ENCODE data around the gene COX10. TPM values are rescaled to one million over a fixed set of nuclear protein-coding genes. Genes with fewer than 3 reads are reported as not detected.
"Not testable (repeated sequence)": the region's sequence is repeated elsewhere in the genome, so short reads cannot be mapped to it uniquely, and the experiment has no call there.

COX10 gene
- total RNA-seq, 1 donor from 2014 or later = 29.7 TPM

DNA sequence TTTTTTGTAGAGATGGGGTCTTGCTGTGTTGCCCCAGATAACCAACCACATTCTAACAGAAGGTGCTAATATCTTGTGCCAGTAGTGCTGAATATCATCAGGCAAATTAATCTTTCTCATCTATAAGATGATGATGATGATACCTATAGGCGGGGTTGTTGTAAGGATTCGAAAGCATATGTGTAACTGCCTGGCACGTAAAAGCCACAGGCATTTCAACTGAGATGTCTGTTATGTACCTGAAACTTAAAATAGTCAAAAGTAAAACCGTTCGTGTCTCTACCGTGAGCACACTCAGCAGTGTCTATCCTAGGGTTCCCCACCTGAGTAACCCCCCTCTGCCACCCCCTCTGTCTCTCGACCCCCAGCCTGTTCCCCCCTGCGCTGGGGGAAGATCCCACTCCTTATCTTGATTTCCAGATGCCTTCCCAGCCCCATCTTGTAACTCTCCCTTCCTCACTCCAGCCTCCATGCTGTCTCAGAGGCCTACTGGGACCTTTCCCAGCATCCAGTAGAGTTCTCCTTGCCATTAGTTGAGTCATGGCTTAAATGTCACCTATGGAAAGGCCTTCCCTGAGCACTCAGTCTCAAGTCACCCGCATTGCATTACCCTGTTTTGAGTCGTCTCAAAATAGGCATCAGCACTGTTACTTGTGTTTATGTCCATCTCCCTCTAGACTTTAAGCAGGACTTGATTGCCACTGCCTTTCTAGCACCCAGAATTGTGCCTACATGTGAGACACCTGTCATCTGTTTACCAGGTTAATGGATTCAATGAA, 133.3 kb downstream of the COX10 start:
- intact Hi-C loops (cut with micrococcal nuclease) = loop anchor here (5.0 kb wide), 1 partner anchor 605 kb away; no protein-coding TSS in a partner anchor

DNA sequence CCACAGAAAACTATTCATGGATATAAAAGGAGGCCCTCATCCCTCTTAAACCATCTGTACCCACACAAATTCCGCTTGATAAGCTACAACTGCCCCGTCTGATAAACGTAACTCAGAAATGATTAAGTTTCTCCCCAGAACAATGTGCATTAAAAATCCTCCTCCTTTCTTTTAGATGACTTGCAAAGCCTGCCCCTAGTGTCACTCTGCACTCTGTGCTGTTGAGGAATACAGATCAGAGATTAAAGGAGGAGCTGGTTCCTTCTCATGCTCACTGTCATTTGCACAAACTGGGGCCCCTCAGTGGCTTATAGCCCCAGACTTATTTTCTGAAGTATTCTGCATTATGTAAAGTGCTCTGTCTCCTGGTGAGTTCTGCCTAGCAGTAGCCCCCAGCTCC, 134.1 kb downstream of the COX10 start:
- intact Hi-C loops (cut with micrococcal nuclease) = loop anchor here (5.0 kb wide), 1 partner anchor 606 kb away; no protein-coding TSS in a partner anchor

DNA sequence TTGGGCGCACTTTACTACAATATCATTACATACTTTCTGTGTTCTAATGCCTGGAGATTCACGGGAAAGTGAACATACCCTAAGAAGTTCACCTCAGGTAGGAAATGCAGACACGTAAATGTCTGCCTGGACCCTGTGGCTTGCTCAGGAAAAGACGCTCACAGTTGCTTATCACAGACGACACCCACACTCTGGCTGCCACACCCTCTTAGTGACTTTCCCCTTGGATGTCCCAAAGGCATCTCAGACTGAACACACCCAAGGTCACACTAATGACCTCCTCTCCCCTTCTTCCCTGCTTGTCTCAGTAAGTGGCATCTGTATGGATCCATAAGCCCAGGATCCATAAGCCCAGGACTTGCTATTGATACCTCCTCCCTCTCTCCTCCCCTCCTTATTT, 134.8 kb downstream of the COX10 start:
- intact Hi-C loops (cut with micrococcal nuclease) = loop anchor here (5.0 kb wide), 1 partner anchor 607 kb away; no protein-coding TSS in a partner anchor

DNA sequence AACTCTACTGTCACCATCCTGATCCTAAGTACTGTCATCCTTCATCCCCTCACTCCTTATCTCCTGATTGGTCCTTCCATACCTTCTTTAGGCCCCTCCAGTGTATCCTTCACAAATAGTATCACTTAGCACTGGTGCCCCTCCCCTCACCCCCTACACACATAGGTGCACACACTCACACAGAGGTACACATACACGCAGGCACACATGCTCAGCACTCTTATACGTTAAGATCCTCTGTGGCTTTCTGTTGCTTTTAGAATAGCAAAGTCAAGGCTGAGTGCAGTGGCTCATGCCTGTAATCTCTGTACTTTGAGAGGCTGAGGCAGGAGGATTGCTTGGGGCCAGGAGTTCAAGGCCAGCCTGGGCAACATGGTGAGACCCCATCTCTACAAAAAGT, 135.2 kb downstream of the COX10 start:
- intact Hi-C loops (cut with micrococcal nuclease) = loop anchor here (5.0 kb wide), 1 partner anchor 607 kb away; no protein-coding TSS in a partner anchor

DNA sequence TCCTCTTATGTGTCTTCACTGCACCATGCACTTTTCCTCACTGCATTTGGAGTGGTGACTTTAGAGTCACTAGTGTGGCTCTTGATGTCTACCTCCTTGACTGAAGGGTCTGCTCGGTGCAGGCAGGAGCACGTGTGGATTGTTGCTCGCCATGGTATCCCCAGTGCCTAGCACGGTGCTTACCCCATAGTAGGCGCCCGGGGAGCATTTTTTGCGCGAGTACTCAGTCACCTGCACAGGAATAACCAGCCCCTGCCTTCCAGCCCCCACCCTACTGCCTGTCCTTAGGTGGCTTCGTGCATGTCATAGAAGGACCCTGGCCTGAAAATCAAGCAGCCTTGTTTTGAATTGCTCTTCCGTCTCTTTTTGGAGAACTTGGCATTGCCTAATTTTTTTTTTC, 136.1 kb downstream of the COX10 start:
- intact Hi-C loops (cut with micrococcal nuclease) = no loop called here

DNA sequence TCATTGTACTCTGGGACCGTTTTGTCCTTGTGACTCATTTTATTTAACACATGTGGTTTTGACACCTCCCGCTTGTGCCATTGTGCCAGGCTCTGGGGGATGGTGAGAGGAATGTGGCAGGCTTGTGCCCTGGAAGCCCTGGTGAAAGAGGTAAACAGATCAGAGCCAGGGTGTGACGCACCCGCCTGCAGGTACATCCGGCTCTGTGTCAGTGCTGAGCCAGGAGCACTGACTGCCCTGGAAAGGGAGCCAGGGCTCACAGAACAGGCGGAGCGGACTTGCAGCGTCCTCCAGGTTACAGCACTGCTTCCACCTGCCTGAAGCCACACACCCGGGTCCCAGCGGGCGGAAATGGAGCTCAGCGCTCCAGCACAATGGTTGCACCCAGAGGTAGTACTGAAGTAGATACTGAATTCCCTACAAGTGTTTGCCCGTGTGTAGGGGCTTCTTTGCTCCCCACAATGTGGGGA, 136.7 kb downstream of the COX10 start:
- intact Hi-C loops (cut with micrococcal nuclease) = no loop called here

DNA sequence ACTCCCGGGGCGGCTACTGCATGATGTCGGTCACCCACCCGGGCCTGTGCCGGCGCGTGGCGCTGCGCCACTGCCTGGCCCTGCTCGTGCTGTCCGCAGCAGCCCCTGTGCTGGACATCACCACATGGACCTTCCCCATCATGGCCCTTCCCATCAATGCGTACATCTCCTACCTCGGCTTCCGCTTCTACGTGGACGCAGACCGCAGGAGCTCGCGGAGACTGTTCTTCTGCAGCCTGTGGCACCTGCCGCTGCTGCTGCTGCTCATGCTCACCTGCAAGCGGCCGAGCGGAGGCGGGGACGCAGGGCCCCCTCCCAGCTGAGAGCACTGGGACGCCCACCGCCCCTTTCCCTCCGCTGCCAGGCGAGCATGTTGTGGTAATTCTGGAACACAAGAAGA, 137.6 kb downstream of the COX10 start:
- intact Hi-C loops (cut with micrococcal nuclease) = no loop called here

DNA sequence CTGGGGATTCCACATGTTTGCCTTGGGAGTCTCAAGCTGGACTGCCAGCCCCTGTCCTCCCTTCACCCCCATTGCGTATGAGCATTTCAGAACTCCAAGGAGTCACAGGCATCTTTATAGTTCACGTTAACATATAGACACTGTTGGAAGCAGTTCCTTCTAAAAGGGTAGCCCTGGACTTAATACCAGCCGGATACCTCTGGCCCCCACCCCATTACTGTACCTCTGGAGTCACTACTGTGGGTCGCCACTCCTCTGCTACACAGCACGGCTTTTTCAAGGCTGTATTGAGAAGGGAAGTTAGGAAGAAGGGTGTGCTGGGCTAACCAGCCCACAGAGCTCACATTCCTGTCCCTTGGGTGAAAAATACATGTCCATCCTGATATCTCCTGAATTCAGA, 138.5 kb downstream of the COX10 start:
- intact Hi-C loops (cut with micrococcal nuclease) = no loop called here

DNA sequence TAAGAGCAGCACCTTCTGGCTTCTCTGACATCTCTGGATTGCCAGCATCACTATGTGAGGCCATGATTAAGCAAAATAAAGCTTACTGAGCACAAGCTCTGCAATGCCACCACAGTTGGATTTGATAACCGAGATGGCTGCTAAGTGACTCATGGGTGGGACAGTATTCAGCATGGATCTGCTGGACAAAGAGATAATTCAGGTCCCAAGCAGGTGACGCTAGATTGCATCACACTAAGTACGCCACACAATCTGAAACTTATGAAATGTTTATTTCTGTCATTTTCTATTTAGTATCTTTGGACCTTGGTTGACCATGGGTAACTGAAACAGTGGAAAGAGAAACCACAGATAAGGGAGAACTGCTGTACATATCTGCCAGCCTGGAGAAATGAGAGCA, 139.9 kb downstream of the COX10 start:
- intact Hi-C loops (cut with micrococcal nuclease) = no loop called here

DNA sequence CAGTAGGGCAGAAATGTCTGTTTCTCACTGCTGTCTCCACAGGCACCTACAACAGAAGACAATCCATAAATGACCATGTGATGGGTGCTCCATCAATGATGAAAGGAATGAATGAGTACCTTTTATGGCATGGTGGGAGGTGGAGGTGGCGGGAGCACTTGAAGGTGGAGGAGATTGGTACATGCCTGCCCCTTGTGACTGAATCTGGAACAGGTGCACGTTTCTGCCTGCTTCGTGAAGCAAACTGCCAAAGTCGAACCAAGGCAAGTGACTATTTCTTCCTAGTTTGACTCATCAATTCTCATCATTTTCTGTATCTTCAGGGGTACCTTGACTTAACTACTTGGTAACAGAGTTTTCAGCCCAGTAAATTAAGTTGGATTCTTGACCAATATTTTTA, 141.9 kb downstream of the COX10 start:
- intact Hi-C loops (cut with micrococcal nuclease) = no loop called here

DNA sequence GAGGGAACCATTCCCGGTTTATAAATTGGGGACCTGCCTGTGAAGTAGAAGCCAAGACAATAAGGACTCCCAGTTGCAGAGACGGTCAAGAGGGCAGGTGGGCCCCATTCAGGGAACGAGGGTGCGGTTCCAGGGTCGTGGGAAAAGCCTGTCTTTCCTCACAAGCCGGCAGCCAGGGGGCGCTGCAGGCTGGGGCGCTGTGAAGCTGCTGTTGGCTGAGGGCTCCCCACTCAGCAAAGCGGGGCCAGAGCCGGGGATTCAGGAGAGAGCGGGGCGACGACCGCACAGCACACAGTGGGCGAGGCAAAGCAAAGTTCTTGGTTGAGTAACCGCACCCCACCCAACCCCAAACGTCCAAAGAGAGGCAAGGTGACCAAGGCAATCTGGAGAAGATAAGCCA, 142.5 kb downstream of the COX10 start:
- intact Hi-C loops (cut with micrococcal nuclease) = no loop called here

DNA sequence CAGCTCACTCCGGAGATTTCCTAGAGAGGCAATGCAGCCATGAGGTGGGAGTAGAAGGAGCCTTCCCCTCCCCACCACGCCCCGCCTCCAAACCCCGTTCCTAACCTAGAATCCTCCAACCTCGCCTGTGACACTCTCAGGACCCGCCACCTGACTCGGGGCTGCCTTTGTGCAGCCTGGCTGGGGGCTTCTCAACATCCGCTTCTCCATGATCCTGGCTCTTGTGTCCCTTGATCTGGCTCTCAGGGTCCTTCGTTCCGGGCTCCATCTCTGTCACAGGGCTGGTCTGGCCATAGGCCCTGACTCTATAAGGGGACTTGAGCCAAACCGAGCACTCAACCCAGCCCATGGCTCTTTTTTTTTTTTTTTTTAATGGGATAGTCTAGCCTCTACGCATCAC, 143.1 kb downstream of the COX10 start:
- intact Hi-C loops (cut with micrococcal nuclease) = no loop called here

DNA sequence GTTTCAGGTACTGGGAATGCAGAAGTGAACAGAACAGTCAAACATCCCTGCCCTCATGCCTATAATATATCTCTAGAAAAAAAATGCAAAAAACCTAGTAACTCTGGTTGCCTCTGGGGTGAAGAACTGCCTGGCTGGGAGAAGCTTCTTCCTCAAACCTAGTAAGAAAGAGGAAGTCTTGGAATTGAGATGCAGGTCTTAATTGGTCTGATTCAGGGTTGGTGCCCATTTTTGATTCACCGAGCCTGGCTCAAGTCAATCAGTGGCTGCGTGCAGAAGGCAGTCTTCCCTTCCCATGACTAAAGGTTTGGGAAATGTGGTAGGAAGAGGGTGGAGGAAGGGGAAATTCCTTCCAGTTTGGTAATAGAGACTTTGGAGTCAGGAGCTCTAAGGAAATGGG, 145.0 kb downstream of the COX10 start:
- intact Hi-C loops (cut with micrococcal nuclease) = no loop called here

DNA sequence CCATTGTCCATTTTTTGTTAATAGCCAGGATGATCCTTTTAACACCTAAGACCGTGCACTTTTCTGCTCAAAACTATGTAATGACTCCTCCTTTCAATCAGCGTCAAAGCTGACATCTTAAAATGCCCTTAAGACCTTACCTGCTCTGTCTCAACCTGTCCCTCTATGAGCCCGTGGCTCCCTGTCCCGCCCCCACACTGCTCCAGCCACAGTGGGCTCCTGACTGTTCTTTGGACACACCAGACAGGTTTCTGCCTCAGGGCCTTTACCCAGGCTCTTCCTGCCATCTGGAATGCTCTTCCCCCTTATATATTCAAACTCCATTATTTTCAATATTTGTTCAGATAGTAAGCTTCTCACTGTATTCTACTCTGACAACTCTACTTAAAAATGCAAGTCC, 153.3 kb downstream of the COX10 start:
- intact Hi-C loops (cut with micrococcal nuclease) = no loop called here

DNA sequence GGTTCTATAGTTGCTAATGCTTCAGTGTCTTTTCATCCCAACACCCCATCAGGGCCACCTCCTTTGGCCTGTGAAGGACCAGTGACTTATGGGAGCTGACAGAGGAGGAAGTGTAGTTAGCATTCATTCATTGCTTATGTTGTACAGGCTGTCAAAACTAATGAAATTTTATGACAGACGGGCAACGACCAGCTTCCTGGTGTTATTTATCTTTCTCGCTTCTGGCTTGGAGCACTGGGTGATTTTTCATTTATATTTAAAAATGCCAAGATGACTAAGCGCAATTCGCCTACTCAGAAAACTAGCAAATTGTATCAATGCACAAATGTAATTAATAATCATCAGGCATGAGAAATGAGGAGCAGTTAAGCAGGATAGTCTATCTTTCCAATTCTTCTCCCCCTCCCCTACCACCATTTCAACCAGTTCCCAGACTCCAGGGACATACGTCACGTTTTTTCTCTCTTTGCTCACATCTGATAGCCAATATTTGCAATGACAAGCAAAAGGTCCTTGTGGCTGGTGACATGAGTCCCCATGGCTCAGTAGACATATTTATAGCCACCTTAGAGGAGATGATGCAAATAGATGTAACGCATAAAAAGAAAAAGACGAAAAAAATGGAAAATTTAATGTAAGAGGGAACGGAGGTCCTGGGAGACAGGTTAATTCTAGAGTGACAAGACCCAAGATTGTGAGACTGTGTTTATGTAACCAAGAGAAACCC, 156.1 kb downstream of the COX10 start:
- intact Hi-C loops (cut with micrococcal nuclease) = no loop called here

DNA sequence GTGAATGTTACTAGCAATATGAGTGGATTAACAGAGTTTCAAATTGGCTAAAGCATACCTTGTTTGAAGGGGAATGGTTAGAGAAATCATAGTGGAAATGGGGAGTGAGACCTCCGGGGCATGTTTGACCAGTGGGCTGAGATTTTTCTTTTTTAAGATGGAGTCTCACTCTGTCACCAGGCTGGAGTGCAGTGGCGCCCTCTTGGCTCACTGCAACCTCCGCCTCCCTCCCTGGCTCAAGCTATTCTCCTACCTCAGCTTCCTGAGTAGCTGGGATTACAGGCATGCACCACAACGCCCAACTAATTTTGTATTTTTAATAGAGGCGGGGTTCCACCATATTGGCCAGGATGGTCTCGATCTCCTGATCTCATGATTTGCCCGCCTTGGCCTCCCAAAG, 157.7 kb downstream of the COX10 start:
- intact Hi-C loops (cut with micrococcal nuclease) = no loop called here

DNA sequence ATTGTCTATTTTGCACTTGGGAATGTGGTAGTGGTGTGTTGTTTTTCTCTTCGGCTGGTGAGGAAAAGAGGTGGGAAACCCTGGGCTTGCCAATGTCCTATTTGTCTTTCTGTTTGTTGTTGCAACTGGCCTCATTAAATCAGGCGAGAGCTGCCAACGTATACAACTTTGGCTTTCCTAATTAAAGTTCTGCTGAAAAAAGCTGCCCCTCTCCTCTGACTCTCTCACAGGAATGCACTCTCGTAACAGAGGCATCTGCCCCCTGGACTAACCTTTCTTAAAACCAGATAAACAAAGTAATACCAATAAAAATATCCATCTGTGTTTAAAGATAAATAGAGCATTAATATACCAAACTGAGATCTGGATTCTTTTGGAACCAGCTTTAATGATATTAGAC, 159.6 kb downstream of the COX10 start:
- intact Hi-C loops (cut with micrococcal nuclease) = no loop called here

DNA sequence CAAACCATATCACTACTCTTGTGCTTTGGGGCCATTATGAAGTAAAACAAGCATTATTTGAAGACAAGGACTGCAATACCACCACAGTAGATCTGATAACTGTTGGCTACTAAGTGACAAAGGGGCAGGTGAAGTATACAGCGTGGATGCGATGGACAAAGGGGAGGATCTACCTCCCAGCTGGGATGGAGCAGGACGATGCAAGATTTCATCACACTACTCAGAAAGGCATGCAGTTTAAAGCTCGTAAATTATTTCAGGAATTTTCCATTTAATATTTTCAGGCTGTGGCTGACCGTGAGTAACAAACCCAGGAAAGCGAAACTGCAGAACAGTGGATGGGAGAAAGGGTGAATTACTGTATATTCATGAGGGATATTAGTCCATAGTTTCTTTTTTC, 161.9 kb downstream of the COX10 start:
- intact Hi-C loops (cut with micrococcal nuclease) = not testable (repeated sequence)

DNA sequence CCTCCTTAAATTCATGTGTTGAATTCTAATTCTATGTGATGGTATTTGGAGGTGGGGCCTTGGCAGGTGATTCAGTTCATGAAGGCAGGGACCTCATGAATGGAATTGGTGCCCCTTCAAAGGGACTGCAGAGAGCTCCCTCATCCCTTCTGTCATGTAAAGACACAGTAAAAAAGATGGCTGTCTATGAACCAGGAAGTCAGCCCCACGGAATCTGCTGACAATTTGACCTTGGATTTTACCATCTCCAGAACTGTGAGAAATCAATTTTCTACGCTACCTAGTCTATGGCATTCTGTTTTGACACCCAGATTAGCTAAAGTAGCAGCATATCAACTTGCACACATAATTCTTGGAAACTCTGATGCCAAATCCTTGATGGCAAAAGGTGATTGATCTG, 165.7 kb downstream of the COX10 start:
- intact Hi-C loops (cut with micrococcal nuclease) = not testable (repeated sequence)

DNA sequence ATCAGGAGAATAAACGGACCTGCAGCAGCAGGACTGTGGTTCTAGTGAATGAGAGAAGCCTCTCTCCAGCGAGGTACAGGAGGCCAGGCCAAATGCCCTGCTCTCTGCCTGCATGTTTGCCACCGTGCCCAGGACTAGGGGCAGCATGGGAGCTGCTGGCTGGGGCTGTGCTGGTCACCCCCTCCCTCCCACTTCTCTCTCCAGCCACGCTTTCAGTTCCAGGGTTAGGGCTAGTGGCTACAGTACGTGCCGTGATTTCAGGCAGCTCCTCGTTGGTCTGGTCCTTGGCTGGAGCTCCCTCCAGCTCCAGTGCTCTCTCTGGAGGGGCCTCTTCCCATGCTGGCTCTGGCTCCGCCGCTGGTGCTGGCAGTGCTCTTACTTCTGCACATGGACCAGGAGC, 166.7 kb downstream of the COX10 start:
- intact Hi-C loops (cut with micrococcal nuclease) = not testable (repeated sequence)

DNA sequence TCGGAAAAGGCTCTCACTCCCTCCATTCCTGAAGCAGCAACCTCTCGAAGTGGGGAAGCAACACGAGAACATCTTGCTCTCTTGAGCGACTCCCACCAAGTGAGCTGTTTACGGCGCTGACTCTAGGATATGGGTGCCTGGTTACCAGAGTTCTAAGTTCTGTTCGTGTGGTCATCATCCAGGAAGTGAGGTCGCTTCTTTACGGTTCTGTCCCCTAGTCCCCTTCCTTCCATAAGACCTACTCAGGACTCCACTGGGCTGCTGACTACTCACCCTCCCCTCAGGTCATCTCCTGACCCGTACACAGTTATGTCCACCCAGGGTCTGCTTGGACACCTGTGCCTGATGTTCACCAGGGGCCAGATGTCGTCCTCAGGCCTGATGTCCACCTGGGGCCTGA, 167.5 kb downstream of the COX10 start, which contains the start of gene CDRT15:
Gene CDRT15, minus strand, starts transcription at position 101 of the 400 bp plus-strand sequence. Its CDS starts 29 bp downstream, at position 72.
- intact Hi-C loops (cut with micrococcal nuclease) = not testable (repeated sequence)

DNA sequence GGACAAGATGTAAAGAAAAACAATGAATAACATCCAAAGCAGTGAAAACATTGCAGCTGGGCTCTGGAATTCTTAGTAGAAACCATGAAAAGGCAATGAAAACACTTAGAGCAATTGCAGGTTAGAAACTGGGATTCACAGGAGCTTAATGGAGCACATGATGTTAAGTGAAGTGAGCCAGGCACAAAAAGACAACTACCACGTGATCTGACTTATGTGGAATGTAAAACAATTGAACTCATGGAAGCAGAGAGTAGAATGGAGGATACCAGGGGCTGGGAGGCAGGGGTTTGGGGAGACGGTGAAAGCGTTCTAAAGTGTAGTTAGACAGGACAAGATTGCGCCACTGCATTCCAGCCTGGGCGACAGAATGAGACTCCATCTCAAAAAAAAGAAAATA, 170.0 kb downstream of the COX10 start:
- intact Hi-C loops (cut with micrococcal nuclease) = not testable (repeated sequence)

All from T-helper 2 cell treated with Interferon-gamma antibody and Interleukin-4, amounts not matched to agents 100 ng/mL and 5 ng/mL, for 36 hours (primary cell).